CD4-positive, alpha-beta T cell treated with Interleukin-4 for 1 hour (primary cell): ENCODE results near the gene XRN2.
"Not testable (repeated sequence)": the region's sequence is repeated elsewhere in the genome, so short reads cannot be mapped to it uniquely, and the experiment has no call there.

Experiments used
- DNase-seq, 2 donors: peaks; one replicate each; pipeline ENCODE4 v3.0.0-alpha.2; 2020 to 2022

XRN2 gene

GRCh38 chr20:21391972-21392352 is 88.8 kb downstream of the XRN2 start:
- no peak for DNase-seq

- DNase-seq: no peak
These were observed 90.0 kb downstream of the XRN2 start for GRCh38 chr20:21393166-21393565.

- DNase-seq: no peak
These were observed 90.8 kb downstream of the XRN2 start for GRCh38 chr20:21393816-21394519.

GRCh38 chr20:21394551-21394950 is 91.4 kb downstream of the XRN2 start:
- DNase-seq: no peak

GRCh38 chr20:21395051-21395665 is 92.0 kb downstream of the XRN2 start:
- DNase-seq: no peak

- peak; percentile 39 to 47 for DNase-seq
These were observed 92.8 kb downstream of the XRN2 start for GRCh38 chr20:21395666-21396598.

GRCh38 chr20:21396599-21397340 is 93.6 kb downstream of the XRN2 start:
- no peak for DNase-seq

GRCh38 chr20:21397341-21398108 is 94.4 kb downstream of the XRN2 start, which contains the start of gene NKX2-4:
NKX2-4 (minus strand) TSS chr20:21397526; CDS start chr20:21397399, 127 bp downstream.
- no peak for DNase-seq

- DNase-seq: no peak
These were observed 95.2 kb downstream of the XRN2 start for GRCh38 chr20:21398109-21399004.

GRCh38 chr20:21399005-21399475 is 95.9 kb downstream of the XRN2 start:
- no peak for DNase-seq

- DNase-seq: no peak
These were observed 108.6 kb downstream of the XRN2 start for GRCh38 chr20:21411725-21412124.

GRCh38 chr20:21413996-21414395 is 110.9 kb downstream of the XRN2 start:
- not testable (repeated sequence) for DNase-seq

GRCh38 chr20:21419147-21419546 is 116.0 kb downstream of the XRN2 start:
- not testable (repeated sequence) for DNase-seq

- DNase-seq: no peak
These were observed 118.6 kb downstream of the XRN2 start for GRCh38 chr20:21421601-21422236.

- DNase-seq: not testable (repeated sequence)
These were observed 120.6 kb downstream of the XRN2 start for GRCh38 chr20:21423712-21424111.

GRCh38 chr20:21424846-21425245 is 121.7 kb downstream of the XRN2 start:
- DNase-seq: no peak

GRCh38 chr20:21430020-21430419 is 126.9 kb downstream of the XRN2 start:
- DNase-seq: no peak

- no peak for DNase-seq
These were observed 129.8 kb downstream of the XRN2 start for GRCh38 chr20:21432911-21433310.

- no peak for DNase-seq
These were observed 130.3 kb downstream of the XRN2 start for GRCh38 chr20:21433329-21433890.

- no peak for DNase-seq
These were observed 132.4 kb downstream of the XRN2 start for GRCh38 chr20:21435576-21435975.
